NCI-H1048 (cell line): ENCODE measurements around the gene STAT4.

ENCODE experiments used
- DNase-seq: peaks from one replicate; lab custom pipeline; 2025; lab: John Stamatoyannopoulos, UW

The STAT4 gene

DNA sequence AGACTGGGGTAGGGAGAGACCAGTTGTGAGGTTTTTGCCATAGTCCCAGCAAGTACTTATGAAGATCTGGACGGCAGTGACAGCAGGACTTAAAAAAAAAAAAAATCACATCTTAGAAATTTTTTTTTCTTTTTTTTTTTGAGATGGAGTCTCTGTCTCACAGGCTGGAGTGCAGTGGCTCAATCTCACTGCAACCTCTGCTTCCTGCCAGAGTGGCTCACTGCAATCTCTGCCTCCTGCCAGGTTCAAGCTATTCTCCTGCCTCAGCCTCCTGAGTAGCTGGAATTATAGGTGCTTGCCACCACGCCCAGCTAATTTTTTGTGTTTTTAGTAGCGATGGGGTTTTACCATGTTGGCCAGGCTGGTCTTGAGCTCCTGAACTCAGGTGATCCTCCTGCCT lies 22.4 kb upstream of the STAT4 start:
- DNase-seq: no peak

DNA sequence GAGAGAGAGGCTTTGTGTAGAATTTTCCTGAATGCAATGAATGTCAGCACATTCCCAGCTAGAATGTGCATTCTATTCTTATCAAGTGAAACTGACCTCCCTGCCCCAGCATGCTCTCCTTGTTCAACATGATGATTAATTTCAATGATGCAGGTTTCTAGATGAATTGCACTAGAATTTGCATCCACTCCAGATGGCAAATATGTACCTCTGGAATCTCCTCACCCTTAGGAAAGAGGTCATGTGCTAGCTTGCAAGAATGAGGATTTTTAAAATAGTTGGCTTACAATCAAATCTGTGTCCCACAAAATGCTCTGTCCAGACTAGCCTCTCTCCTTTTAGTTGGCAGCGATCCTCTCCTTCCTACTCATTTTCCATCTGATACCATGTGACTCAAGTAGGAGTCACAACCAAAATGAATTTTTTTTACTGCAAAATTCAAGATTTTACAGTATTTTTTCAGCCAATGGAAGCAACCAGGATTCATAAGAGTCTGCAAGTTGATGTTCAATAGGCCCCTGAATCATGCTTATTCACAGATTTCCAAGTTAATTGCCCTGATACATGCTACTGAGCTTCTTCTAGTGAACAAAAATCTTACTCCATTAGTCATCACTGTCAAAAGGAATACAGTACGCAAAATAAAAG lies 21.0 kb upstream of the STAT4 start:
- no peak for DNase-seq

- no peak for DNase-seq
These were observed 20.5 kb upstream of the STAT4 start for GRCh38 chr2:191171286-191171685.

- DNase-seq: no peak
These were observed 20.0 kb upstream of the STAT4 start for GRCh38 chr2:191170773-191171172.

GRCh38 chr2:191170301-191170636 lies 19.5 kb upstream of the STAT4 start:
- no peak for DNase-seq

DNA sequence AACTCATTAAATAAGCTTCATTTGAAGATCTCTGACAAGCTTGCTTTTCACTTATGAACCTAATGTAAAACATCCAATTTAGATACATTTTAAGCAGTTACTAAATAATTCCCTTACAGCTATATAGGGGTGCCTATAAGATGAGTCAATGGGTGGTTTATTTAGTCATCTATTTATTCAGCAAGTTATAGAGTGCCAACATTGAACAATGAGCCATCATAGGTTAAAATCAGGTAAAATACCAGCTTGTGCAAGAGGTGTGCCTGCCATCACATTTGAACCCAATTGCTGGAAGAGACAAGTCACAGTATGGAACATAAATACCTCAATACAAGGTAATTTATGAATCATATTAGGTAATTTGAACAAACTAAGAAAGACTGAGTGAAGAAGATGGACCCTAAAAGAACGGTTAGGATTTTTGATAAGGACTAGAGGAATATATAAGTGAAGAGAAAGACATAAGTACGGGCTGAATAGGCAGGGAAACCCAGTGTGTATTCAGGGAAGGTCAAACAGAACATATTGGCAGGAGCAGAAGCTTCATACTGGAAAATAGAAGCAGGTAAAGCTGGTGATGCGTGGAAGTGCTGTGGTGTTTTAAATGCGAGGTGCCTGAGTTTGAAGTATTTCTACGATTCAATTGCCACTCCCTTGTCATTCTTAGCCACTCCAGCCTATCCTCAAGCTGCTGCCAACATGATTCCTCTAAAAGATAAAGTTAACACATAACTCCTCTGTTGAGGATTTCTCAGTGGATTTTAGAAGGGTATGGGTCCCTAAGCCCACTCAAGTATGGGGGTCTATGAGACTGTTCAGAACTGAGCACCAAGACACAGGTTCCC lies 18.9 kb upstream of the STAT4 start:
- DNase-seq: no peak

DNA sequence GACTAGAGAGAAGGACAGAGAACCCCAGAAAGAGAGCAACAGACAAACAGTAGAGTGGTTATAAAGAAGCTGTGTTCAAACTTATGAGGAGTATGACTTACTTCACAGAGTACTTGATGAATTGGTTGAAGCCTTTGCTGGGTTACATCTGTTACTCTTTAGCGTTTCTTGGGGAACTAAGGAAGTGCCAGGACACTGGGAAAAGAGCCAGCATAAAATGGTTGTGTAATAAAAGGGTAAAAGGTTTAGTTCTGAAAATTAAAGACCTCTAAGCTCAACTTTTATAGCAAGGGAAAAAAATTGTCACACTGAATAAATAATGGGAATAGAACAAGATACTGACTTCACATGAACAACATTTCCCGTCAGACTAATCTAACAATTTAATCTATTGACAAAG lies 17.0 kb upstream of the STAT4 start:
- no peak for DNase-seq

- no peak for DNase-seq
These were observed 16.1 kb upstream of the STAT4 start for GRCh38 chr2:191166756-191167445.

DNA sequence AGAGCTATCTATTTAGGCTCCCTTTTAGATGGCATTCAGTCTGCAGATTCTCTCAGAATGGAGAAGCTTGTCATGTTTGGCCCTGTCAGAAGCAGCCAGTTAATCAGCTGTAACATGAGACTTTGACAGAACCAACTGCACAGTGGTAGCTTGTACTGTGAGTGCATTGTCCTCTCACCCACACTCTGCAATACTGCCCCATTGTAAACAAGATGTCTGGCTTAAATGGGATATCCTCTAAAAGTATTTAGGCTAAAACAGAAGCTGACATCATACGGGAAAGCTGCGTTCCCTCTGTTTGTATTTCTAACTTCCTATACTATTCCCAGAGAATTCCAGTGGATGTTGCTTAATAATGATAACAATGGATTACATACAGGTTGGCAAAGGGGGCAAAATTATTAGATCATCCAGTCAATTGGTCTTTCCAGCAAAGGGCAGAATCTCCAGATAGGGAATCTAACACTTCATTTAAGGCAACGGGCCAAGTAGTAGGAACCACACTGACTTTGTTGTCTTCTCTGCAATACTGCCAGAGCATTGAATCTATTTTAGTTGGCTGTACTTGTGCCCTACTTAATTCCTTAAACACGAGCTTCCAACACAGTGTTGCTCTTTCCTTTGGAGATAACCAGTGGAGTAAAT lies 15.4 kb upstream of the STAT4 start:
- DNase-seq: no peak

GRCh38 chr2:191165176-191165643 lies 14.4 kb upstream of the STAT4 start:
- peak; percentile 10 for DNase-seq

- DNase-seq: no peak
These were observed 8.0 kb upstream of the STAT4 start for GRCh38 chr2:191158747-191159146.

DNA sequence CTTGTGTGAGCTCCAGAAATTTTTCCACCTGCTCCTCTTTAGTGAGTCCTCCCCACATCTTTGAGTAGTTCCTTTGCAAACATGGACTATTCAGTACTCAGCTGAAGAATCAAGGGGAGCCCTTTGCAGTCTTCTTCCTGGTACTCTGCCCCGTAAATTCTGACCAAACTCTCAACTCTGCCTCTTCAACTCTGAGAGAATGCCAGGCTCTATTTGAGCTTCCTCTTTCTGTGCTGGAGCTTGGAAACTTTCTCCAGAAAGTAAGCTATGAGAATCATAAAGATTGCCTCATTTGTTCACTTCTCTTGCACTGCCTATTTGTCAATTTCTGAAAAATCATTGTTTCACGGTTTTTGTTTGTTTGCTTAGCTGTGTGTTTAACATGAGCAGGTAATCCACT lies 7.4 kb upstream of the STAT4 start:
- no peak for DNase-seq

GRCh38 chr2:191155608-191156071 lies 4.8 kb upstream of the STAT4 start:
- no peak for DNase-seq

GRCh38 chr2:191153716-191154115 lies 2.9 kb upstream of the STAT4 start:
- no peak for DNase-seq

GRCh38 chr2:191152482-191153240 lies 1.9 kb upstream of the STAT4 start:
- DNase-seq: no peak

- DNase-seq: no peak
These were observed 537 bp upstream of the STAT4 start for GRCh38 chr2:191151331-191151730.

GRCh38 chr2:191150230-191150599 lies 579 bp downstream of the STAT4 start:
- no peak for DNase-seq

DNA sequence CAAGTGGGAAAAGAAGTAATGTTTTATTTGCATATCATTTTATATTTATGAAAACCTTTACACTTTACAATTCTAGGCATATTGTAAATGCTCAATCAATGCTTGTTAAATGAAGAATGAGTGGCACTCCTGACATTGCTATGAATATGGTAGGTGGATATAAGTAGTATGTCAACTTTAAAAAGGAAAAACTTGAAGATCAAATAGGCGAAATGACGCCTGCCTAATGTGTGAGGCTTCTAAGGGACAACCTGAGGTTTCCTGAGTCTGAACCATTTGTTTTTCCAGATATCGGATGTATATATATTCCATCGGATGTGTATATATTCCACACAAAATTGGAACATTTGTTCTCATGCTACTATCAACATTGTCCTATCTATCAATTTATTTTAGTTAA lies 1.4 kb downstream of the STAT4 start:
- DNase-seq: no peak

DNA sequence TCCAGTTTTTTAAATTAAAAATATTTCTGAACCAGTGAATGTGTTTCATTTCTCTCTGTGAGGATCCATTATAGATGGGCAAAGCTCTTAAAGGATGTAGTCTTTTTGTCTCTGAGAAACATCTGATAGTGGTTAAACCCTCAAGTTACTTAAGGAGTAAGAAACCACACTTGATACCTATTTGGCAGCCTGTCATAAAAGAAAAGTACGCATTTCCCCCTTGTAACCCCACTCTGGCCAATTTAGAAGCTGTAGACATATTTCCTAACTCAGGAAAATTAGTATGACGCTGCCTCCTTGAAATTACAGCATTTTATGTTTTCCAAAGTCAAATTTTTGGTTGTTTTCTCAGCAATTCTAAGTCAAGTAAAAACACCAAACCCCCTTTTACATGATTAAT lies 2.0 kb downstream of the STAT4 start:
- no peak for DNase-seq

- no peak for DNase-seq
These were observed 2.5 kb downstream of the STAT4 start for GRCh38 chr2:191148281-191148680.

- no peak for DNase-seq
These were observed 4.9 kb downstream of the STAT4 start for GRCh38 chr2:191145769-191146471.
